IMR-90 (cell line): ENCODE measurements around the gene MAP3K1. TPM values are rescaled to one million over a fixed set of nuclear protein-coding genes. Genes with fewer than 3 reads are reported as not detected.

ENCODE experiments used
- ATAC-seq: fragments of 200-7000 bp; cut with Tn5 transposase; 2 replicates; pipeline ENCODE4 v1.9.1; 2020; ENCODE audit warnings: low read depth, mild to moderate bottlenecking, moderate library complexity
- BruUV-seq: library from RNA; stranded (reverse); fragments of 400-500 nt; replicated peaks from 2 replicates; lab custom pipeline; 2021; lab: Mats Ljungman, UMichigan
- CTCF ChIA-PET: fragments of 300-600 bp; formaldehyde crosslinking; extraction: SDS; loops from one replicate; lab custom pipeline; 2021; ENCODE audit warnings: antibody characterized with exemption; lab: Yijun Ruan, JAX
- POLR2A ChIA-PET: fragments of 300-600 bp; sonication (Branson Sonifier 250); formaldehyde crosslinking; loops from one replicate; lab custom pipeline; 2022; ENCODE audit warnings: antibody characterized with exemption; ENCODE audit not compliant: unreplicated experiment; lab: Charles Lee
- DNase-seq: peaks from one replicate; pipeline ENCODE4 v3.0.0; 2013
- H2AFZ ChIP-seq: replicated peaks from 2 replicates; pipeline ENCODE3; 2013; ENCODE audit warnings: low read length, mild to moderate bottlenecking; ENCODE audit not compliant: poor library complexity
- H2AK5ac ChIP-seq: 2 replicates; pipeline ENCODE4 v1.6.1; 2013; ENCODE audit warnings: low read depth, low read length, inconsistent platforms
- H2AK9ac ChIP-seq: replicated peaks from 2 replicates; pipeline ENCODE3; 2013; ENCODE audit warnings: mild to moderate bottlenecking, low read depth, low read length, moderate library complexity; ENCODE audit not compliant: poor library complexity
- H2BK120ac ChIP-seq: 2 replicates; pipeline ENCODE4 v1.6.1; 2013; ENCODE audit warnings: low read depth, low read length, inconsistent platforms
- H2BK15ac ChIP-seq: 3 replicates; pipeline ENCODE4 v1.6.1; 2013; ENCODE audit warnings: low read depth, low read length, inconsistent platforms
- H2BK20ac ChIP-seq: 2 replicates; pipeline ENCODE4 v1.6.1; 2013; ENCODE audit warnings: low read depth, mild to moderate bottlenecking, inconsistent platforms, low read length, moderate library complexity
- H2BK5ac ChIP-seq: 2 replicates; pipeline ENCODE4 v1.6.1; 2013; ENCODE audit warnings: mild to moderate bottlenecking, low read depth, low read length, inconsistent platforms; ENCODE audit not compliant: poor library complexity, severe bottlenecking
- H3K14ac ChIP-seq: replicated peaks from 2 replicates; pipeline ENCODE4 v1.6.1; 2013; ENCODE audit warnings: low read depth, low read length, inconsistent platforms
- H3K18ac ChIP-seq: 2 replicates; pipeline ENCODE4 v1.6.1; 2013; ENCODE audit warnings: low read depth, low read length, control low read depth
- H3K23ac ChIP-seq: 2 replicates; pipeline ENCODE4 v1.6.1; 2013; ENCODE audit warnings: low read depth, low read length, inconsistent platforms
- H3K27ac ChIP-seq: 2 replicates; pipeline ENCODE4 v1.5.1; 2013; ENCODE audit warnings: mild to moderate bottlenecking, control low read depth, low read length; ENCODE audit not compliant: insufficient read depth
- H3K27me3 ChIP-seq: 2 replicates; pipeline ENCODE4 v1.6.1; 2013; ENCODE audit warnings: low read length; ENCODE audit not compliant: control insufficient read depth, insufficient read depth
- H3K36me3 ChIP-seq: 2 replicates; pipeline ENCODE4 v1.6.1; 2013; ENCODE audit warnings: low read length, mixed read lengths; ENCODE audit not compliant: control insufficient read depth, insufficient read depth
- H3K4ac ChIP-seq: 2 replicates; pipeline ENCODE4 v1.6.1; 2013; ENCODE audit warnings: low read depth, low read length, inconsistent platforms
- H3K4me1 ChIP-seq: 2 replicates; pipeline ENCODE4 v1.6.1; 2013; ENCODE audit warnings: low read length, mixed read lengths; ENCODE audit not compliant: control insufficient read depth, insufficient read depth
- H3K4me2 ChIP-seq: 2 replicates; pipeline ENCODE4 v1.6.1; 2013; ENCODE audit warnings: low read depth, mild to moderate bottlenecking, control low read depth, low read length, moderate library complexity
- H3K4me3 ChIP-seq: 2 replicates; pipeline ENCODE4 v1.5.1; 2013; ENCODE audit warnings: low read depth, mild to moderate bottlenecking, control low read depth, low read length, moderate library complexity; ENCODE audit not compliant: insufficient read depth
- H3K56ac ChIP-seq: 2 replicates; pipeline ENCODE4 v1.6.1; 2013; ENCODE audit warnings: low read length, inconsistent platforms; ENCODE audit not compliant: insufficient read depth; ENCODE audit errors: extremely low read depth
- H3K79me1 ChIP-seq, 2 experiments: 2 replicates each; pipeline ENCODE4 v1.6.1; 2013; ENCODE audit warnings: low read length in 2 of 2, inconsistent platforms in 1 of 2, low read depth in 1 of 2
- H3K9ac ChIP-seq: 2 replicates; pipeline ENCODE4 v1.6.1; 2013; ENCODE audit warnings: low read depth, low read length, control low read depth
- H3K9me1 ChIP-seq: 2 replicates; pipeline ENCODE4 v1.6.1; 2013; ENCODE audit warnings: low read length, inconsistent platforms; ENCODE audit not compliant: insufficient read depth
- H3K9me3 ChIP-seq: 2 replicates; pipeline ENCODE4 v1.6.1; 2013; ENCODE audit warnings: low read length; ENCODE audit not compliant: control insufficient read depth, insufficient read depth
- H4K20me1 ChIP-seq: 2 replicates; pipeline ENCODE4 v1.6.1; 2013; ENCODE audit warnings: low read length, inconsistent platforms; ENCODE audit not compliant: insufficient read depth
- H4K5ac ChIP-seq: 2 replicates; pipeline ENCODE4 v1.6.1; 2013; ENCODE audit warnings: mild to moderate bottlenecking, low read depth, low read length, control low read depth
- H4K8ac ChIP-seq, 2 experiments: 2 replicates each; pipeline ENCODE4 v1.6.1; 2013; ENCODE audit warnings: low read depth in 2 of 2, low read length in 2 of 2, control low read depth in 1 of 2, inconsistent platforms in 1 of 2
- H4K91ac ChIP-seq: 2 replicates; pipeline ENCODE4 v1.6.1; 2013; ENCODE audit warnings: low read depth, low read length, inconsistent platforms; ENCODE audit not compliant: insufficient read depth
- CHD1 ChIP-seq: IDR thresholded peaks from 2 replicates; pipeline ENCODE4 v1.6.1; 2012; ENCODE audit warnings: low read depth, low read length, improper control_type of control experiment
- MXI1 ChIP-seq: IDR thresholded peaks from 2 replicates; pipeline ENCODE4 v1.6.1; 2012; ENCODE audit warnings: low read depth, mild to moderate bottlenecking, low read length, moderate library complexity, borderline replicate concordance
- WGBS, 2 experiments: methylation state at CpG; one replicate each; pipeline versions ENCODE4 v1.1.5 to v1.1.7; 2013; ENCODE audit warnings: missing lambda C conversion rate in 2 of 2; ENCODE audit not compliant: insufficient read length in 1 of 2; ENCODE audit errors: extremely low coverage in 2 of 2; 5-methylcytosine and 5-hydroxymethylcytosine counted together
- dilution Hi-C: fragments of 300-500 bp; cut with HindIII; formaldehyde crosslinking; loops from one replicate; pipeline ENCODE4 v1.14.3; 2018; ENCODE audit warnings: low sequenced_read_pairs; ENCODE audit not compliant: unreplicated experiment
- in situ Hi-C: fragments of 300-500 bp; cut with MboI; formaldehyde crosslinking; loops from 3 replicates; pipeline ENCODE4 v1.14.3; 2019; ENCODE audit warnings: low sequenced_read_pairs, inconsistent platforms, mixed read lengths
- intact Hi-C: fragments of 100-400 bp; cut with micrococcal nuclease; formaldehyde crosslinking; loops from 2 replicates; pipeline ENCODE4 v1.10.0; 2022
- polyA plus RNA-seq, 3 experiments: library from polyadenylated mRNA; depleted of rRNA; stranded (reverse); fragments of >200 nt; gene quantifications; 2 replicates each; pipeline ENCODE4 v1.2.3, GENCODE V29; 2012; ENCODE audit warnings: low replicate concordance in 1 of 3
- total RNA-seq: library from RNA; depleted of rRNA; stranded (reverse); fragments of >200 nt; gene quantifications from 2 replicates; pipeline ENCODE4 v1.2.3, GENCODE V29; 2012

The MAP3K1 gene
- total and polyA plus RNA-seq, 2 of the 4 experiments (the other 2 are of a cell fraction): 3.8 to 18.8 TPM

- ChIA-PET POLR2A (no interaction called here), CTCF (no interaction called here)
- ATAC-seq: no peak
- H3K27ac ChIP-seq: no peak overlapping the region
- no peak overlapping the region for H3K4me2 ChIP-seq
- no peak for DNase-seq
- H3K9me1 ChIP-seq: peaks cover 15% of the 10 kb centered on the region
- no peaks in the 10 kb centered on the region for H3K36me3 ChIP-seq
- H2BK5ac ChIP-seq: no peak overlapping the region
- no peak overlapping the region for H2AK9ac ChIP-seq
- H3K18ac ChIP-seq: 0 out of 2 replicates have a peak overlapping the region, but pooled peaks have one; percentile 29
- H3K4me1 ChIP-seq: peaks cover 11% of the 10 kb centered on the region
- TF ChIP-seq CHD1: no peak
- TF ChIP-seq MXI1: no peak
- no TSS peak for BruUV-seq
- no peak overlapping the region for H4K8ac ChIP-seq
- H3K27me3 ChIP-seq: no peaks in the 10 kb centered on the region
- no peaks in the 10 kb centered on the region for H3K9me3 ChIP-seq
- H2BK15ac ChIP-seq: 0 out of 3 replicates have a peak overlapping the region, but pooled peaks have one; percentile 21
- peaks cover 66% of the 10 kb centered on the region for H4K20me1 ChIP-seq
- intact Hi-C loops (no loop called here), dilution Hi-C loops (no loop called here), in situ Hi-C loops (no loop called here)
- H2AFZ ChIP-seq: no peak overlapping the region
- peaks cover 37 to 64% of the 10 kb centered on the region in 2 experiments for H3K79me1 ChIP-seq
- no peak overlapping the region for H3K23ac ChIP-seq
- no peak overlapping the region for H3K9ac ChIP-seq
- H4K5ac ChIP-seq: no peak overlapping the region; the same call in 1 of the 2 replicates
- 88% methylated on average over 2 of the region's 4 CpGs; no CpG with 5 or more reads in 1 of the 2 experiments for WGBS, 2 experiments
- H3K56ac ChIP-seq: no peak overlapping the region
- H2AK5ac ChIP-seq: peak overlapping the region; percentile 27; the same call in 1 of the 2 replicates
- H2BK120ac ChIP-seq: no peak overlapping the region
- H2BK20ac ChIP-seq: no peak overlapping the region
- H4K91ac ChIP-seq: no peak overlapping the region
- no peak overlapping the region for H3K4ac ChIP-seq
- 0 out of 2 replicates have a peak overlapping the region, but pooled peaks have one; percentile 4 for H3K14ac ChIP-seq
- no peak overlapping the region for H3K4me3 ChIP-seq
These were observed 38.3 kb downstream of the MAP3K1 start for GRCh38 chr5:56853698-56854097.
